Astrocyte (in vitro differentiated cells and primary cell): ENCODE results near the gene ADAMTS6.

Experiments
- CTCF ChIP-seq: IDR thresholded peaks from 2 replicates; pipeline ENCODE4 v1.5.1; 2011; ENCODE audit warnings: low read depth, mild to moderate bottlenecking, inconsistent platforms, low read length, moderate library complexity; ENCODE audit not compliant: insufficient read depth
- EZH2 ChIP-seq: IDR thresholded peaks from 2 replicates; pipeline ENCODE4 v1.6.1; 2012; ENCODE audit warnings: mild to moderate bottlenecking, low read length, inconsistent platforms; ENCODE audit not compliant: insufficient read depth

GRCh38 chr5:65479527-65479926 is 2.2 kb downstream of the ADAMTS6 start:
- TF ChIP-seq EZH2 = no peak
- TF ChIP-seq CTCF = no peak
